GM21723 (cell line): ENCODE data around the gene NEMP2.
"Not testable (repeated sequence)": the region's sequence is repeated elsewhere in the genome, so short reads cannot be mapped to it uniquely, and the experiment has no call there.

Source experiments
- ATAC-seq: cut with Tn5 transposase; IDR thresholded peaks from one replicate; pipeline ENCODE4 v1.9.1; 2021; ENCODE audit warnings: mild to moderate bottlenecking, moderate library complexity; ENCODE audit not compliant: unreplicated experiment

Gene NEMP2

GRCh38 chr2:190527214-190527613 lies 7.3 kb downstream of the NEMP2 start:
- no peak for ATAC-seq

GRCh38 chr2:190526105-190526750 lies 8.3 kb downstream of the NEMP2 start:
- no peak for ATAC-seq

- no peak for ATAC-seq
These were observed 9.6 kb downstream of the NEMP2 start for GRCh38 chr2:190524928-190525327.

- ATAC-seq, result no peak
These were observed 14.4 kb downstream of the NEMP2 start for GRCh38 chr2:190519975-190520767.

- no peak for ATAC-seq
These were observed 17.1 kb downstream of the NEMP2 start for GRCh38 chr2:190517468-190517867.

GRCh38 chr2:190515687-190516086 lies 18.8 kb downstream of the NEMP2 start:
- ATAC-seq, result no peak

- no peak for ATAC-seq
These were observed 19.8 kb downstream of the NEMP2 start for GRCh38 chr2:190514676-190515075.

- no peak for ATAC-seq
These were observed 20.6 kb downstream of the NEMP2 start for GRCh38 chr2:190513877-190514276.

GRCh38 chr2:190512539-190513095 lies 21.9 kb downstream of the NEMP2 start:
- ATAC-seq, result no peak

GRCh38 chr2:190511104-190511503 lies 23.4 kb downstream of the NEMP2 start:
- no peak for ATAC-seq

GRCh38 chr2:190509895-190510294 lies 24.6 kb downstream of the NEMP2 start:
- not testable (repeated sequence) for ATAC-seq

- ATAC-seq, result no peak
These were observed 27.4 kb downstream of the NEMP2 start for GRCh38 chr2:190507135-190507534.

- no peak for ATAC-seq
These were observed 27.9 kb downstream of the NEMP2 start for GRCh38 chr2:190506666-190507065.

GRCh38 chr2:190505696-190506095 lies 28.8 kb downstream of the NEMP2 start:
- ATAC-seq, result no peak

- no peak for ATAC-seq
These were observed 29.6 kb downstream of the NEMP2 start for GRCh38 chr2:190504912-190505311.

GRCh38 chr2:190503088-190503487 lies 31.4 kb downstream of the NEMP2 start:
- ATAC-seq, result no peak

GRCh38 chr2:190501702-190502407 lies 32.7 kb downstream of the NEMP2 start:
- ATAC-seq, result no peak

- no peak for ATAC-seq
These were observed 33.3 kb downstream of the NEMP2 start for GRCh38 chr2:190501231-190501630.

- no peak for ATAC-seq
These were observed 34.4 kb downstream of the NEMP2 start for GRCh38 chr2:190500054-190500502.

- no peak for ATAC-seq
These were observed 35.2 kb downstream of the NEMP2 start for GRCh38 chr2:190499273-190499672.

GRCh38 chr2:190497428-190497827 lies 37.1 kb downstream of the NEMP2 start:
- no peak for ATAC-seq
